H9 (cell line): Measurements from ENCODE around the gene SAFB. TPM values are rescaled to one million over a fixed set of nuclear protein-coding genes. Genes with fewer than 3 reads are reported as not detected.

Experiments
- DNase-seq: peaks from one replicate; pipeline ENCODE4 v3.0.0-alpha.2; 2017
- H2AFZ ChIP-seq: one replicate; pipeline ENCODE4 v1.6.1; 2013; ENCODE audit warnings: mild to moderate bottlenecking, low read length, control low read depth, moderate library complexity
- H2AK5ac ChIP-seq: 2 replicates; pipeline ENCODE4 v1.6.1; 2013; ENCODE audit warnings: low read length, control low read depth, mixed read lengths; ENCODE audit not compliant: insufficient read length
- H2BK120ac ChIP-seq: one replicate; pipeline ENCODE4 v1.6.1; 2013; ENCODE audit warnings: low read depth, mild to moderate bottlenecking, low read length, control low read depth, inconsistent platforms; ENCODE audit not compliant: poor library complexity, severe bottlenecking
- H2BK12ac ChIP-seq: 2 replicates; pipeline ENCODE4 v1.6.1; 2013; ENCODE audit warnings: low read length, control low read depth, mixed read lengths, low read depth; ENCODE audit not compliant: insufficient read length
- H2BK15ac ChIP-seq: 2 replicates; pipeline ENCODE4 v1.6.1; 2013; ENCODE audit warnings: low read depth, low read length, control low read depth
- H2BK20ac ChIP-seq: one replicate; pipeline ENCODE4 v1.6.1; 2013; ENCODE audit warnings: low read depth, mild to moderate bottlenecking, low read length, control low read depth, inconsistent platforms; ENCODE audit not compliant: poor library complexity, severe bottlenecking
- H2BK5ac ChIP-seq: 2 replicates; pipeline ENCODE4 v1.6.1; 2013; ENCODE audit warnings: low read length, control low read depth, mixed read lengths; ENCODE audit not compliant: insufficient read length
- H3K14ac ChIP-seq: 2 replicates; pipeline ENCODE4 v1.6.1; 2013; ENCODE audit warnings: low read length, control low read depth; ENCODE audit not compliant: insufficient read depth
- H3K18ac ChIP-seq: 2 replicates; pipeline ENCODE4 v1.6.1; 2013; ENCODE audit warnings: low read depth, mild to moderate bottlenecking, mixed read lengths, low read length, control low read depth; ENCODE audit not compliant: insufficient read length
- H3K23ac ChIP-seq: 2 replicates; pipeline ENCODE4 v1.6.1; 2013; ENCODE audit warnings: low read length, control low read depth, mixed read lengths, low read depth; ENCODE audit not compliant: insufficient read length
- H3K23me2 ChIP-seq: 2 replicates; pipeline ENCODE4 v1.6.1; 2013; ENCODE audit warnings: low read depth, mild to moderate bottlenecking, mixed read lengths, low read length, control low read depth; ENCODE audit not compliant: insufficient read length, poor library complexity, severe bottlenecking
- H3K27ac ChIP-seq: 2 replicates; pipeline ENCODE4 v1.5.1; 2013; ENCODE audit warnings: low read length, control low read depth, mixed read lengths, low read depth; ENCODE audit not compliant: insufficient read length
- H3K27me3 ChIP-seq: 2 replicates; pipeline ENCODE4 v1.6.1; 2013; ENCODE audit warnings: low read length, control low read depth, inconsistent platforms; ENCODE audit not compliant: insufficient read depth
- H3K4ac ChIP-seq: 2 replicates; pipeline ENCODE4 v1.6.1; 2013; ENCODE audit warnings: low read depth, mild to moderate bottlenecking, control low read depth, inconsistent platforms, low read length, moderate library complexity
- H3K4me1 ChIP-seq: 2 replicates; pipeline ENCODE4 v1.6.1; 2013; ENCODE audit warnings: low read length, control low read depth, inconsistent platforms; ENCODE audit not compliant: insufficient read depth
- H3K4me2 ChIP-seq: 2 replicates; pipeline ENCODE4 v1.6.1; 2013; ENCODE audit warnings: low read length, control low read depth, mixed read lengths; ENCODE audit not compliant: insufficient read length, insufficient read depth
- H3K56ac ChIP-seq: 2 replicates; pipeline ENCODE4 v1.6.1; 2013; ENCODE audit warnings: low read depth, mild to moderate bottlenecking, mixed read lengths, low read length, control low read depth; ENCODE audit not compliant: insufficient read length
- H3K79me1 ChIP-seq: 2 replicates; pipeline ENCODE4 v1.6.1; 2013; ENCODE audit warnings: low read depth, mild to moderate bottlenecking, moderate library complexity, low read length, control low read depth, inconsistent platforms; ENCODE audit not compliant: insufficient read depth, poor library complexity, severe bottlenecking
- H3K79me2 ChIP-seq: 2 replicates; pipeline ENCODE4 v1.6.1; 2013; ENCODE audit warnings: low read length, control low read depth, inconsistent platforms; ENCODE audit not compliant: insufficient read depth
- H3K9ac ChIP-seq: 2 replicates; pipeline ENCODE4 v1.6.1; 2013; ENCODE audit warnings: low read length, control low read depth, mixed read lengths; ENCODE audit not compliant: insufficient read length; ENCODE audit errors: extremely low read depth
- H3K9me3 ChIP-seq: one replicate; pipeline ENCODE4 v1.6.1; 2013; ENCODE audit warnings: low read depth, low read length, inconsistent platforms; ENCODE audit not compliant: control insufficient read depth
- H3T11ph ChIP-seq: one replicate; pipeline ENCODE4 v1.6.1; 2013; ENCODE audit warnings: mild to moderate bottlenecking, low read length, control low read depth, inconsistent platforms
- H4K20me1 ChIP-seq: one replicate; pipeline ENCODE4 v1.6.1; 2013; ENCODE audit not compliant: control insufficient read depth, insufficient read length, insufficient read depth
- H4K5ac ChIP-seq: 2 replicates; pipeline ENCODE4 v1.6.1; 2013; ENCODE audit warnings: low read depth, mild to moderate bottlenecking, mixed read lengths, low read length, control low read depth; ENCODE audit not compliant: insufficient read length
- H4K8ac ChIP-seq: replicated peaks from 2 replicates; pipeline ENCODE4 v1.6.1; 2013; ENCODE audit warnings: low read length, control low read depth, mixed read lengths, low read depth; ENCODE audit not compliant: insufficient read length
- H4K91ac ChIP-seq: 2 replicates; pipeline ENCODE4 v1.6.1; 2013; ENCODE audit warnings: low read depth, mild to moderate bottlenecking, moderate library complexity, mixed read lengths, low read length, control low read depth; ENCODE audit not compliant: insufficient read length
- H3K27ac Mint-ChIP-seq, 3 experiments: 2 replicates in 2 of 3; 3 replicates in 1 of 3; pipeline ENCODE4 v1.8.0; 2020 to 2021; ENCODE audit warnings: mixed read lengths in 3 of 3, mild to moderate bottlenecking in 1 of 3, moderate library complexity in 1 of 3
- H3K27me3 Mint-ChIP-seq: 2 replicates; pipeline ENCODE4 v1.8.0; 2021; ENCODE audit warnings: low read depth, mild to moderate bottlenecking, moderate library complexity, mixed read lengths
- H3K36me3 Mint-ChIP-seq, 3 experiments: 2 replicates in 2 of 3; 3 replicates in 1 of 3; pipeline ENCODE4 v1.8.0; 2020 to 2021; ENCODE audit warnings: low read depth in 3 of 3, mixed read lengths in 3 of 3; ENCODE audit not compliant: insufficient read depth in 1 of 3
- H3K4me1 Mint-ChIP-seq, 2 experiments: 2 replicates each; pipeline ENCODE4 v1.8.0; 2020; ENCODE audit warnings: mixed read lengths in 2 of 2
- H3K4me3 Mint-ChIP-seq, 2 experiments: 2 replicates in 1 of 2; 3 replicates in 1 of 2; pipeline ENCODE4 v1.8.0; 2020 to 2021; ENCODE audit warnings: mild to moderate bottlenecking in 2 of 2, mixed read lengths in 2 of 2, moderate library complexity in 1 of 2
- H3K9me3 Mint-ChIP-seq, 2 experiments: 2 replicates in 1 of 2; 3 replicates in 1 of 2; pipeline ENCODE4 v1.8.0; 2020; ENCODE audit warnings: mild to moderate bottlenecking in 2 of 2, mixed read lengths in 2 of 2, moderate library complexity in 1 of 2
- CTCF ChIP-seq: fragments of 200-600 bp; sonication (generic); conservative IDR thresholded peaks from 3 replicates; pipeline ENCODE4 v1.8.0; 2021; ENCODE audit warnings: antibody characterized with exemption, mild to moderate bottlenecking
- WGBS: extraction: QIAGEN DNeasy Blood & Tissue Kit; methylation state at CpG from one replicate; pipeline ENCODE4 v1.1.7; 2013; ENCODE audit warnings: missing lambda C conversion rate, low lambda C conversion rate, mixed read lengths; ENCODE audit not compliant: insufficient read length; ENCODE audit errors: extremely low coverage; 5-methylcytosine and 5-hydroxymethylcytosine counted together
- total RNA-seq: library from RNA; stranded (reverse); gene quantifications from 2 replicates; pipeline ENCODE4 v1.2.1, GENCODE V29; 2021

SAFB gene
- total RNA-seq, 1 experiment from 2014 or later, result 110 TPM

- Histone ChIP-seq H3K9ac (no peak overlapping the region), H3K4me1 (no peaks in the 10 kb centered on the region; the same call in 1 of the 2 replicates), H3K79me2 (peaks cover 26% of the 10 kb centered on the region; the same call in 1 of the 2 replicates), H3K27ac (no peak overlapping the region), H2BK120ac (no peak overlapping the region), H3K79me1 (peaks cover 7% of the 10 kb centered on the region), H4K20me1 (no peaks in the 10 kb centered on the region), H3K18ac (no peak overlapping the region), H3K4me2 (no peak overlapping the region), H2BK15ac (no peak overlapping the region), H2BK12ac (no peak overlapping the region), H3K14ac (no peak overlapping the region), H4K91ac (no peak overlapping the region), H3K27me3 (no peaks in the 10 kb centered on the region), H3K23ac (no peak overlapping the region), H3K23me2 (peaks cover 4% of the 10 kb centered on the region), H4K5ac (no peak overlapping the region), H3K56ac (no peak overlapping the region), H3K4ac (no peak overlapping the region), H2AFZ (no peak overlapping the region), H2BK20ac (no peak overlapping the region), H2BK5ac (no peak overlapping the region), H4K8ac (no peak overlapping the region), H2AK5ac (no peak overlapping the region), H3T11ph (no peak overlapping the region), H3K9me3 (no peaks in the 10 kb centered on the region)
- H3K27ac Mint-ChIP-seq, result no peak overlapping the region
- WGBS, result no CpG with 5 or more reads among the region's 9 CpGs
- peaks cover 0 to 3% of the 10 kb centered on the region in 2 experiments; a peak in 3 of 5 replicates for H3K9me3 Mint-ChIP-seq
- H3K36me3 Mint-ChIP-seq, result peaks cover 48 to 81% (median 70%) of the 10 kb centered on the region in 3 experiments
- peaks cover 4% of the 10 kb centered on the region; the same call in 1 of the 2 replicates for H3K27me3 Mint-ChIP-seq
- H3K4me1 Mint-ChIP-seq, result peaks cover 8 to 9% of the 10 kb centered on the region in 2 experiments
- TF ChIP-seq CTCF, result no peak
- no peak for DNase-seq
- no peak overlapping the region for H3K4me3 Mint-ChIP-seq
These were observed 4.3 kb upstream of the SAFB start for GRCh38 chr19:5618591-5618990.
